Glutamatergic neuron (in vitro differentiated cells): Measurements from ENCODE around the gene SNX7. TPM values are rescaled to one million over a fixed set of nuclear protein-coding genes. Genes with fewer than 3 reads are reported as not detected.

Experiments used
- DNase-seq: peaks from one replicate; pipeline ENCODE4 v3.0.0; 2022
- H3K27ac Mint-ChIP-seq: one replicate; pipeline ENCODE4 v1.8.0; 2020; ENCODE audit warnings: mild to moderate bottlenecking, mixed read lengths, inconsistent platforms; ENCODE audit not compliant: unreplicated experiment
- H3K27me3 Mint-ChIP-seq: one replicate; pipeline ENCODE4 v1.8.0; 2020; ENCODE audit warnings: mild to moderate bottlenecking, moderate library complexity, mixed read lengths, inconsistent platforms; ENCODE audit not compliant: unreplicated experiment
- H3K36me3 Mint-ChIP-seq: one replicate; pipeline ENCODE4 v1.8.0; 2020; ENCODE audit warnings: mild to moderate bottlenecking, mixed read lengths, inconsistent platforms; ENCODE audit not compliant: unreplicated experiment
- H3K4me1 Mint-ChIP-seq: one replicate; pipeline ENCODE4 v1.8.0; 2020; ENCODE audit warnings: mild to moderate bottlenecking, low read depth, mixed read lengths, inconsistent platforms; ENCODE audit not compliant: unreplicated experiment
- H3K4me3 Mint-ChIP-seq: one replicate; pipeline ENCODE4 v1.8.0; 2020; ENCODE audit warnings: mild to moderate bottlenecking, mixed read lengths, inconsistent platforms; ENCODE audit not compliant: unreplicated experiment
- H3K9me3 Mint-ChIP-seq: one replicate; pipeline ENCODE4 v1.8.0; 2020; ENCODE audit warnings: mild to moderate bottlenecking, moderate library complexity, mixed read lengths, inconsistent platforms; ENCODE audit not compliant: unreplicated experiment
- CTCF ChIP-seq: fragments of 200-600 bp; sonication (generic); IDR thresholded peaks from one replicate; pipeline ENCODE4 v1.5.0; 2021; ENCODE audit not compliant: partially characterized antibody, unreplicated experiment
- total RNA-seq: library from RNA; stranded (reverse); fragmentation: NEBNext Ultra II Directional; extraction: Animal tissue kit (Norgen Biotek cat#: 25700); gene quantifications from one replicate; pipeline ENCODE4 v1.2.1, GENCODE V29; 2021; ENCODE audit not compliant: unreplicated experiment

SNX7 gene
- total RNA-seq, 1 donor from 2014 or later, result 20.3 TPM

- H3K9me3 Mint-ChIP-seq, result no peaks in the 10 kb centered on the region
- no peak overlapping the region for H3K27ac Mint-ChIP-seq
- H3K36me3 Mint-ChIP-seq, result no peaks in the 10 kb centered on the region
- no peaks in the 10 kb centered on the region for H3K4me1 Mint-ChIP-seq
- H3K4me3 Mint-ChIP-seq, result no peak overlapping the region
- H3K27me3 Mint-ChIP-seq, result peaks cover 2% of the 10 kb centered on the region
- no peak for TF ChIP-seq CTCF
- no peak for DNase-seq
These were observed 31.9 kb downstream of the SNX7 start for GRCh38 chr1:98693385-98693784.

GRCh38 chr1:98696077-98696476 lies 34.6 kb downstream of the SNX7 start:
- DNase-seq, result no peak
- H3K36me3 Mint-ChIP-seq, result no peaks in the 10 kb centered on the region
- no peaks in the 10 kb centered on the region for H3K4me1 Mint-ChIP-seq
- no peak for TF ChIP-seq CTCF
- no peak overlapping the region for H3K27ac Mint-ChIP-seq
- peaks cover 2% of the 10 kb centered on the region for H3K27me3 Mint-ChIP-seq
- H3K9me3 Mint-ChIP-seq, result no peaks in the 10 kb centered on the region
- no peak overlapping the region for H3K4me3 Mint-ChIP-seq

GRCh38 chr1:98697781-98698180 lies 36.3 kb downstream of the SNX7 start:
- no peaks in the 10 kb centered on the region for H3K4me1 Mint-ChIP-seq
- no peak for TF ChIP-seq CTCF

GRCh38 chr1:98698625-98699024 lies 37.1 kb downstream of the SNX7 start:
- no peak overlapping the region for H3K27ac Mint-ChIP-seq
- no peaks in the 10 kb centered on the region for H3K27me3 Mint-ChIP-seq
- no peaks in the 10 kb centered on the region for H3K36me3 Mint-ChIP-seq
- no peak for TF ChIP-seq CTCF
- DNase-seq, result no peak
- no peak overlapping the region for H3K4me3 Mint-ChIP-seq
- no peaks in the 10 kb centered on the region for H3K9me3 Mint-ChIP-seq
- no peaks in the 10 kb centered on the region for H3K4me1 Mint-ChIP-seq

More at GRCh38 chr1:98697781-98698180, 36.3 kb downstream of the SNX7 start:
- DNase-seq, result no peak
- H3K36me3 Mint-ChIP-seq, result no peaks in the 10 kb centered on the region
- H3K27ac Mint-ChIP-seq, result no peak overlapping the region
- no peak overlapping the region for H3K4me3 Mint-ChIP-seq
- no peaks in the 10 kb centered on the region for H3K9me3 Mint-ChIP-seq
- H3K27me3 Mint-ChIP-seq, result peaks cover 2% of the 10 kb centered on the region

GRCh38 chr1:98700228-98700627 lies 38.7 kb downstream of the SNX7 start:
- H3K27ac Mint-ChIP-seq, result no peak overlapping the region
- no peaks in the 10 kb centered on the region for H3K4me1 Mint-ChIP-seq
- no peak for TF ChIP-seq CTCF
- no peak overlapping the region for H3K4me3 Mint-ChIP-seq
- DNase-seq, result no peak
- no peaks in the 10 kb centered on the region for H3K36me3 Mint-ChIP-seq
- H3K9me3 Mint-ChIP-seq, result no peaks in the 10 kb centered on the region
- no peaks in the 10 kb centered on the region for H3K27me3 Mint-ChIP-seq
